IPS-18c (cell line): ENCODE measurements around the gene FOXRED1.
"Not testable (repeated sequence)": the region's sequence is repeated elsewhere in the genome, so short reads cannot be mapped to it uniquely, and the experiment has no call there.

Experiments
- H3K4me3 ChIP-seq: 2 replicates; pipeline ENCODE4 v1.7.0; 2013; ENCODE audit warnings: low read depth, mild to moderate bottlenecking, low read length, moderate library complexity; ENCODE audit not compliant: insufficient read depth
- H3K9me3 ChIP-seq: one replicate; pipeline ENCODE4 v1.6.1; 2013; ENCODE audit warnings: mild to moderate bottlenecking, low read length, moderate library complexity; ENCODE audit not compliant: control insufficient read depth, insufficient read depth

FOXRED1 gene

DNA sequence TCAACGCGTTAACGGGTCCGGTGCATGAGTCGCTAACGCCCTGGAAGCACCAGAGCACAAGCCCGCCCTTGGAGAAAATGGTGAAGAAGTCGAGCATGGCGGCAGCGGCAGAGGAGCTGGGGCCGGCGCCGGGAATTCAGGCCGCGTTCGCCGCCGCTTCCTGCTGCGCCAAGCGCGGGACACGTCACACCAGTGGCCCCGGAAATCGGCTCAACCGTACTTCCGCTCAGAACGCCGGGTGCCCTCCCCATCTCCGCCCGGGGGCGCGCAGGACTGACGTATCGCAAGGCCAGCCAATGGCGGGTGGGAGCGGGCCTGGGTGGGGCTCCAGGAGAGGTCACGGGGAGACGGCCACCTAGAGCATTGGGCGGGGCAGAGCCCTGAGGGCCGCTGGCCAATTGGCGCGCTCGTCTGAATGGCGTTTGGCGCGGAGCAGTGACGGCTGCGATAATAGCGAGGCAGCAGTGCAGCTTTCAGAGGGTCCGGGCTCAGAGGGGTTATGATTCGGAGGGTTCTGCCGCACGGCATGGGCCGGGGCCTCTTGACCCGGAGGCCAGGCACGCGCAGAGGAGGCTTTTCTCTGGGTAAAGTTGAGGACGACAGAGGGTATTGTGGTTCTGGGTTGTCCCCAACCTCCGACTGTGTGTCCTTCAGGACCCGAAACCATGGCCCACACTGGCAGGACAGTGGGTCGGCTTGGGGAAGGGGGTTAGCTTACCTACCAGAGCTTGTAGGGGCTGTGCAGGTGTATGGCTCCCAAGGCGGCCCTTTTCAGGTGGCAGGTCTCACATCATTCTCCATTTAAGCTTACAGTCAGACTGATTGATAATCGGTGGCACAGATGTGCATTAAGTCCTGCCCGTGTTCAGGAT, at the start of gene FOXRED1, which contains the start of gene SRPRA:
TSS of gene FOXRED1 (plus strand) at position 447 of the 872 bp plus-strand sequence. CDS start at position 500, 53 bp downstream.
TSS of gene SRPRA (minus strand) at position 188 of the 872 bp plus-strand sequence. CDS start at position 97, 91 bp downstream.
- no peaks in the 10 kb centered on the region for H3K9me3 ChIP-seq

DNA sequence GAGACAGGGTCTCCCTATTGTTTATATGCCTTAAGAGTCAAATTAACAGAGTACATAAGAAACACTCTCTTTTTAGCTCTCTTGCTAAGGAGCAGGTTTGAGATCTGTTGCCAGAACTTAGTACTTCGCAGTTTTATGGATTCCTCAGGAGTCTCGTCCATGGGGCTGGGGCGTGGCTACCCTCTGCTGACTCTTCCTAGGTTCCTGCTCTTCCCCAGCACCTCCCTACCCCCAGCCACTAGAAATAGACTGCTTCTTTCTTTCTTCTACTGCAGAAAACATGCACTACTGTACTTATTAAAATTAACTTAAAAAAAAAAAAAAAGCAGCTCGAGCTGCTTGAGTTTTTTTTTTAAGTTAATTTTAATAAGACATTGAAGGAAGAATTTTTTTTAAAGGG, 49.4 kb upstream of the FOXRED1 start:
- H3K4me3 ChIP-seq = no peak overlapping the region
- peaks cover 2% of the 10 kb centered on the region for H3K9me3 ChIP-seq

More for the DNA sequence above, at the start of gene FOXRED1, which contains the start of gene SRPRA:
- H3K4me3 ChIP-seq = peak within 1 kb of the TSS; percentile 82

DNA sequence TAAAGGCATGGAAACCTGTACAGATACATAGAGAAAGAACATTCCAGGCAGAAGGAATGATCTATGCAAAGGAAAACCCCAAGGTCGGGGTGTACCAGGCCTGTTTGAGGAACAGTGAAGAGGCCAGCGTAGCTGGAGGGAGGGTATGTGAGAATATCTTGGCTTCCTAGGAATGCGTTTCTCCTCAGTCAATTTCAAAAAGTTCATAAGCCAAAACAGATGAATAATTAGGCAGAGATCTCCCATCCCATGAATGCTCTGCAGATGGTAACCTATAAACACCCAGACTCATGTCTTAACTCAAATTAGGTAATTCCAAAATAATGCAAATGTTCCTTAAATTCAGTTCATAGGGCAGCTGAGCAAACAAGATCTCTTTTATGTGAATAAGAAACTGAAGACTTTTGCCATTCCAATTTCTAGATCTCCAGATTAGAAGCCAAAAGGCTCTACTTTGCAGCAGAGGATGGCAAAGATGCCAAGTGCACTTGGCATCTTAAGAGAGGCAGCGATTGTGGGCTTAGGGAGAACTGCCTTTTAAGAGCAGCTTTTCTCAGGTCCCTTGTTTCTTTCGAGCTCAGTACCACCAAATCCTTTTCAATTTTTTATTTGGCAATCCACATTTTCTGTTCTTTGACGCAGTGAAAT, 44.2 kb upstream of the FOXRED1 start:
- H3K9me3 ChIP-seq = peaks cover 2% of the 10 kb centered on the region
- no peak overlapping the region for H3K4me3 ChIP-seq

DNA sequence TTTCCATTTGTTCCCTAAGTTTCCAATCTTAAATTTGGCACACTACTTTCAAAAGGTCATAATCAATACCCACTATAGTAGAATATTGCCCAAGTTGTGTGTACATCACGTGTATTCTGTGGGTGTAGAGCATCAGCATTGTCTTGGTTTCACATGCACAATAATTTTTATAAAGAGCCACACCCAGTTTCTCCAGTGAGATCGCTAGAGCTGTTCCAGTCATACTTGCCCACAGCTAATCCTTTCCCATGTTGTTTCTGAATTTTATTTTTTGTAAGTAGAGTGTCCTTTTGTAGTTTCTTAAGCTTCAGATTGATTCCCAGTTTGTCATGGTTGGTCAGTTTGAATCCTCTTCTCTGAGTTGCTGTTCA, 43.7 kb upstream of the FOXRED1 start:
- Histone ChIP-seq H3K4me3 (no peak overlapping the region), H3K9me3 (peaks cover 2% of the 10 kb centered on the region)

DNA sequence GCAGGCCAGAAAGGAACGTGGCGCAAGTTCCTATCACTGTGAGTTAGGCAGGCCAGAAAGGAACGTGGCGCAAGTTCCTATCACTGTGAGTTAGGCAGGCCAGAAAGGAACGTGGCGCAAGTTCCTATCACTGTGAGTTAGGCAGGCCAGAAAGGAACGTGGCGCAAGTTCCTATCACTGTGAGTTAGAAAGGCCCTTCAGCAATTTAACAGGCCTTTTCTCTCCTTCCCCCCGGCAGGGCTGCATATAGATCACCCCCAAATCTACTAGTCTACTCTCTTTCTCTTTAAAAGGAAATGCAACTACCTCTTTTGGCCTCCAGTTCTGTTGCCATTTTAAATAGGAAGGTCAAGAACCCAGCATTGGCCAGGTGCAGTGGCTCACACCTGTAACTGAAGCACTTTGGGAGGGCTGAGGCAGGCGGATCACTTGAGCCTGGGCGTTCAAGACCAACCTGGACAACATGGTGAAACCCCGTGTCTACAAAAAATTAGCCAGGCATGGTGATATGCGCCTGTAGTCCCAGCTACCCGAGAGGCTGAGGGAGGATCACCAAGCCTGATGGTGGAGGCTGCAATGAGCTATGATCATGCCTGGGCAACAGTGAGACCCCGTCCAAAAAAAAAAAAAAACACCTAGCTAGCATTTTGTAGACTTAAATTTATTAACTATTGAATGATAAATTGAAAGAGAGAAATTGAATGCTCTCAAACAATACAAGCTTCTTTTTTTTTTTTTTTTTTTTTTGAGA, 42.4 kb upstream of the FOXRED1 start:
- peaks cover 2% of the 10 kb centered on the region for H3K9me3 ChIP-seq
- H3K4me3 ChIP-seq = no peak overlapping the region

DNA sequence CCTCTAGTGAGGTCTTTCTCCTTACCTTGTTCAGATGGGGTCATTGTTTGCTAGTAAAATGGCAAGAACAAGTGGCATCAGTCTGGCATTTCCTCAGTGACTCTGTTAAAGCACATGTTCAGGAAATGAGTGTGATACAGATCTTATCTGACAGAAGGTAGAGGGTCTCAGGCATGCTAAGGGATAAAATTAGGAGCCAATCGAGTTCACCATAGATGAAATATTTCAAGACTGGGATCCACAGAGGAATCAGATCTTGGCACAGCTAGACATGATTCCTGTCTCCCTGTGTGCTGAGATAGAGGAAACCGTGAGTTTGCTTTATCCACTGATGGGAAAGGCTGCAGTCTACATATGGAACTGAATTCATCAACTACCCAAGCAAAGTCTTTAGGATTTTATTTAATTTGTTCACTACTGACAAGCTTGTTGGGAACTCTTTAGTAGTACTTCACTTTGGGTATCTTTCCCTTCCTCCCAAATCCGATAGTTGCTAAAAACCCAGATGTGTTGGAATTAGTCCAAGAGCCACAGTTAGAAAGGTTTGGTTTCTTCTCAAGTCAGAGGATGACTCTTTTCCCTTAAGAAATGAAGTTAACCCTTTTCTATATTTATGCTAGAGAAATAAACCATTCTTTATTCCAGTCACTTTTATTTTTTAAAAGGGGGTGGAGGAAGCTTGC, 39.0 kb upstream of the FOXRED1 start:
- Histone ChIP-seq H3K9me3 (no peaks in the 10 kb centered on the region), H3K4me3 (no peak overlapping the region)

DNA sequence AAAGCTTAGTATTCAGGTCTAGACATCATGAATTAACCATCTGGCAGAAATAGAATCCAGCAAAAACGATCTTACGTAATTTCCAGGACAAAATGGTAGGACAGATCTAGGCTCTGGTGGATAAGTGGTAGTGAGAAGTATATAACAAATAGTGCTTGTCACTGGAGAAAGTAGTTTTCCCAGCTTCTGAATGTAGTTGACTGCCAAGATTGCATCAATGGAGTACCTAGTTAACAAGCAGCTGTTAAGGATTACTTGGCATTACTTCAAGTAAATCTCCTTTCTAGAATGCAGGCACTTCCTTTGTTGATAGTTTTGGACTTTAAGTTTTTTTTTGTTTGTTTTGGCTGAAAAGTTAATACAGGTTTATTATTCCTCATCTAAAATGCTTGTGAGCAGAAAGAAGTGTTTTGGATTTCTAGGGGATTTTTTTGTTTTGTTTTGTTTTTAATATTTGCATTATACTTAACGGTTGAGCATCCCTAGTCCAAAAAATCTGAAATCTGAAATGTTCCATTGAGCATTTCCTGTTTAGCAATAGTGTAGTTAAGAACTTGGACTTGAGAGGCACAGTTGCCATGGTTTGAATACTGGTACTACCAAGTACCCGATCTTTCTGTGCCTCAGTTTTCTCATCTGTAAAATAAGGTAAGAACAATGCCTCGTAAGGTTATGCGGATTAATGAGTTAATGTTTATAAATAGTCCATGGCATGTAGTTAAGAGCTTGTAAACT, 37.1 kb upstream of the FOXRED1 start:
- no peak overlapping the region for H3K4me3 ChIP-seq
- H3K9me3 ChIP-seq = no peaks in the 10 kb centered on the region

DNA sequence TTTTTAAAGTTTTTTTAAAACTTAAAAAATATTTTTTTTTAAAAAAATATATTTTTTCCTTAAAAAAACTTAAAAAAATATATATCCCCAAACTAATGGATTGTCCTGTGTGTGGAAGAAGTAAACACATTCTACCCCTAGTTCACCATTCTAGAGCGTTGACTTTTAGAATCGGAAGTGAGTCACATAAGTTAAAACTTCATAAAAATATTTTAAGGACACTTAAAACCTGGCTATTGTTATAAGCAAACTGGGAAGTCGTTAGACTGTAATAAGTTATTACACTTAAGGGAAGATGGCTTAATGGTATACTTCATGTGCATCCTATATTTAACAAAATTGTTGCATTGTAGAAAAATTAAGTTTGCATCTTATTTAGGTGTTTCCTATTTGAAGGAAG, 36.3 kb upstream of the FOXRED1 start:
- Histone ChIP-seq H3K9me3 (no peaks in the 10 kb centered on the region), H3K4me3 (no peak overlapping the region)

DNA sequence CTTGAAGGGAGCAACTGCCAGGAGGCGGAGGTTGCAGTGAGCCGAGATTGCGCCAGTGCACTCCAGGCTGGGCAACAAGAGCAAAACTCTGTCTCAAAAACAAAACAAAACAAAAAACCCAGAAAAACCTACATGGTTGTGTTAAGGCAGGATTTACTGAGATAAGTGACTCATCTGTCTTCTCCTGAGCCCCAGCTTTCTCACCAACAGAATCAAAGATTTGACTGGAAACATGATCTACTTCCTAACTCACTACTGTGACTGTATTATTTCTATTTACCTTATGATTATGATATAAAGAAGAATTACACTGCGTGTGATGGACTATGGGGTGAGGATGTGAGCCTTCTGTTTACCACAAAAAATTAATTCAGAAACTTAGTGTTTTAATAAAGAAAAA, 35.6 kb upstream of the FOXRED1 start:
- no peaks in the 10 kb centered on the region for H3K9me3 ChIP-seq
- no peak overlapping the region for H3K4me3 ChIP-seq

DNA sequence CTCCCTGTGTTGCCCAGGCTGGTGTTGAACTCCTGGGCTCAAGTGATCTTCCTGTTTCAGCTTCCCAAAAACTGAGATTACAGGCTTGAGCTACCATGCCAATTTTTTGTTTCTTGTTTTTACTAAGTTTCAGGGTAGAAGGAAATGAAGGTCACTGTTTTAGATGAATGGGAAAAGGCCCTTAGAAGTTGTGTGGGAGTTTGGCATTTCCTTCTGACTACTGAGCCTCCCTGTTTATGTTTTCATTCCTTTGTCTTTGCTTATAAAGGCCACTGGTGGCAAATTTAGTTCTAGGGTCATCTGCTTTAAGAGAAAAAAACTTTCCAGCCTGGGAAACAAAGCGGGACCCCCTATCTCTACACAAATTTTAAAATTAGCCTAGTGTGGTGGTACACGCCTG, 22.3 kb upstream of the FOXRED1 start:
- Histone ChIP-seq H3K9me3 (peaks cover 2% of the 10 kb centered on the region), H3K4me3 (no peak overlapping the region)

DNA sequence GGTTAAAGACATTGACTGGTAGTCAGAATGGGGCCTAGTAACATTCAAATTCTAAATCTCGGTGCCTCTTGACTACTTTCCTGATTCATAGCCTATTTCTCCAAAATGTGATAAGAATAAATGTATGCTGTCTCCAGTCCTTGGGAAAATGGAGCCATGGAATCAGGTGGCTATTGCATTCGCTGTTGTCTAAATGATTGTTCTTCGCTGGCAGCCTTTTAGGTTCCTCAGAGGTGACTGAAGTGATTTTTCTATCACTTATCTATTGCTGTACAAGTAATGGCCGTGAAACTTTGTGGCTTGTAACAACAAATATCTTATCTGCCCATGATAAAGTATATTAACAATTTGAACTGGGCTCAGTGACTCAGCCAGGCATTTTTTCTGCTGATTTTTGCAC, 15.7 kb upstream of the FOXRED1 start:
- no peak overlapping the region for H3K4me3 ChIP-seq
- peaks cover 4% of the 10 kb centered on the region for H3K9me3 ChIP-seq

DNA sequence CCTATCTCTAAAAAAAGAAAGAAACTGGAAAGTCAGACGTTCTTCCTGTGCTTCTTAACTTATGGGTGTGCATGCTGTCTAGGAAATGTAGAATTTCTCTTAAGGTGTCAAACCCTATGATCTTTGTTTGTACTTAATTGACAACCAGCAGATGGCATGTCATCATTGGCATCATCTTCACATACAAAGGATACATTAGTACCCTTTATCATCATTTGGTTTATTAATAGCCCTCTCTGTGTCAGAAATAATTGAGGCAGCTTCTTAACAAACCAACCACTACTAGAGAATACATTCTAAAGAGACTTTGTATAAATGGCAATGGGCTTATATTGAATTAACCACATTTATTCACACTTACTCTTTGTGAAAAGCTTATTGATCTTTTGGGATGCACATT, 14.1 kb upstream of the FOXRED1 start:
- Histone ChIP-seq H3K4me3 (no peak overlapping the region), H3K9me3 (peaks cover 2% of the 10 kb centered on the region)

DNA sequence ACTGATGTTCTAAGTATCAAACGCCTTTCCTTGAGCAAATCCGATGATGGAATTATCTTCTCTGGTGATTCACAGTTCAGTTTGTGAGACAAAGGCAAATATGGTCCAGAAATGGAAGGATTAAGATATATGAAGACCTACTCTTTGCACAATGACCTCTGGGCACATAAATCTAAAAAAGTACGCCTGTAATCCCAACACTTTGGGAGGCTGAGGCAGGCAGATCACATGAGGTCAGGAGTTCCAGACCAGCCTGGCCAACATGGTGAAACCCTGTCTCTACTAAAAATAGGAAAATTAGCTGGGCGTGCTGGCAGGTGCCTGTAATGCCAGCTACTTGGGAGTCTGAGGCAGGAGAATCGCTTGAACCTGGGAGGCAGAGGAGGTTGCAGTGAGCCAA, 13.4 kb upstream of the FOXRED1 start:
- not testable (repeated sequence) for H3K4me3 ChIP-seq, H3K9me3 ChIP-seq

DNA sequence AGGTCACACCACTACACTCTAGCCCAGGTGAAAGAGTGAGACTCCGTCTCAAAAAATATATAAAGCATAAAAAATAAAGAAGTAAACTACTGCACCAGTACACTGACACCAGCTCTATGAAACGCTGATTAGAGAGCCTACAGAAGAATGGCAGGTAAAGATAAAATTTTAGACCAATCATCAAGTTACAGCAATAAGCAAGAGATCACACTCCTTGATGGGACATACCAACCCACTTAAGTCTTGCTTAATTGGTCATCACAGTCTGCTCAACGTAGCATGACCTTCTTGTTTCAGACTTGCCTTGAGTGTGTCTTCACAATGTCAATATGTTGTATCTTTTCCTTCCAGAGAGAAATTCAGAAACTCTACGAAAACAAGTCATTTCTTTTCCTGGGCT, 12.7 kb upstream of the FOXRED1 start:
- peaks cover 2% of the 10 kb centered on the region for H3K9me3 ChIP-seq

DNA sequence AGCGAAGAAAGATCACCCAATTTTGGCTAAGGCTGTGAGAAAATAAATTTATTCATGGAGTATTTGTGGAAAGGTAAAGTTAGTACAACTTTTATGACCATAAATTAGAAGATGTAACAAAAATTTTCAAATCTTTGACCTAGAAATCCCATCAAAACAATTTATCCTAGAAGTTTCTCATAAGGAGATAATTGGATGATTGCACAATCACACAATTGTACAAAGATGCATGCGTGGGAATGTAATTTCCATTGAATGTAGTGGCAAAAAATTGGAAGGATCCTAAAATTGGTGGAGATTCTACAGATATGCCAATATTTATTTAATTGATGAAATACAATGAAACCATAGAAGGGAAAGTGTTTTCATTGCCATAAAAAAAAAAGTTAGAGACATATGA, 11.8 kb upstream of the FOXRED1 start:
- no peak overlapping the region for H3K4me3 ChIP-seq
- H3K9me3 ChIP-seq = peaks cover 2% of the 10 kb centered on the region

More for the DNA sequence above, 12.7 kb upstream of the FOXRED1 start:
- no peak overlapping the region for H3K4me3 ChIP-seq

DNA sequence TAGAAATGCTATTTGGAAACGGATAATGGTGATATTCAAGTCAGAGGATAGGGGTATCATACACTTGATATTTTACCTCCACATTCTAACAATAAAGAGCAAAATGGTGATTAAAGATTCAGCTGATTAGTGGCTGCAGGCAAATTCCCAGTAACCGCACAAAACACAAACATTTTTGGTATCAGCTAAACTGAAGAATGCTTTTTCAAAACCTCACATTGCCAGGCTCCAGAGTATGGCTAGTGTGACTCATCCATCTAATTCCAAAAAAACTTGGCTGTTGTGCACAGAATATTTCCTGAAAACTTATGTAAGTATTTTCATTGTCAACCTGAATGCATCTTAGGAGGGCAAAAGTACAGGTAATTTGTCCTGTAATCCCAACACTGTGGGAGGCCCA, 11.2 kb upstream of the FOXRED1 start:
- Histone ChIP-seq H3K4me3 (no peak overlapping the region), H3K9me3 (peaks cover 2% of the 10 kb centered on the region)

DNA sequence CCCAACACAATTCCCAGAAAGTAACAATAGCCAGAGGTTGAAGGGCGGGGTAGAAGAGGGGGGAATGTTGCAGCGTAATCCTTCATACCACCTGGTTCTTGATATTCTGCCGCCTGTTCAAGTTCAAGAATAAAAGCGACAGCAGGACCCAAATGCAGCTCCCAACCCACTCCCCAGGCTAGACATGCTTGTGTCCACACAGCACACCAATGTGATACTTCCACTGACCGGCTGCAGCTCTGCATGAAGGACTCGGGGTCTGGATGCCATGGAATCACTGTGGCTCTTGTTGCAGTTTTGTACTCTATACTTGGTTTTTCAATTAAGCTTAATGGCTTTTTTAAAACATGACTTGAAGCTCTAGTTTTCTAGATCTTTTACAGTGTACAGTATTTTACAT, 6.7 kb upstream of the FOXRED1 start:
- no peak overlapping the region for H3K4me3 ChIP-seq
- no peaks in the 10 kb centered on the region for H3K9me3 ChIP-seq
